Jurkat, Clone E6-1 (cell line): ENCODE results near the gene PUSL1.

Experiments used
- DNase-seq: peaks from one replicate; pipeline ENCODE4 v3.0.0-alpha.2; 2011; ENCODE audit warnings: low read depth, low spot score
- H3K4me3 ChIP-seq: 2 replicates; pipeline ENCODE4 v1.5.1; 2011; ENCODE audit warnings: mild to moderate bottlenecking, low read length, control low read depth, moderate library complexity

Gene PUSL1

GRCh38 chr1:1332031-1332755 is 23.8 kb downstream of the PUSL1 start:
- no peak overlapping the region for H3K4me3 ChIP-seq
- DNase-seq = no peak

- H3K4me3 ChIP-seq = no peak overlapping the region
- no peak for DNase-seq
Observed at GRCh38 chr1:1332774-1333480, 24.5 kb downstream of the PUSL1 start.

DNA sequence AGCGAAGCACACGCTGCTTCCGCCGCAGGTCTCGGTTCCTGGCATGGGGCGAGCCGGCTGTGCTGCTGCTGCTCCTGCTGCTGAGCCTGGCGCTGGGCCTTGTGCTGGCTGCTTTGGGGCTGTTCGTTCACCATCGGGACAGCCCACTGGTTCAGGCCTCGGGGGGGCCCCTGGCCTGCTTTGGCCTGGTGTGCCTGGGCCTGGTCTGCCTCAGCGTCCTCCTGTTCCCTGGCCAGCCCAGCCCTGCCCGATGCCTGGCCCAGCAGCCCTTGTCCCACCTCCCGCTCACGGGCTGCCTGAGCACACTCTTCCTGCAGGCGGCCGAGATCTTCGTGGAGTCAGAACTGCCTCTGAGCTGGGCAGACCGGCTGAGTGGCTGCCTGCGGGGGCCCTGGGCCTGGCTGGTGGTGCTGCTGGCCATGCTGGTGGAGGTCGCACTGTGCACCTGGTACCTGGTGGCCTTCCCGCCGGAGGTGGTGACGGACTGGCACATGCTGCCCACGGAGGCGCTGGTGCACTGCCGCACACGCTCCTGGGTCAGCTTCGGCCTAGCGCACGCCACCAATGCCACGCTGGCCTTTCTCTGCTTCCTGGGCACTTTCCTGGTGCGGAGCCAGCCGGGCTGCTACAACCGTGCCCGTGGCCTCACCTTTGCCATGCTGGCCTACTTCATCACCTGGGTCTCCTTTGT is 25.3 kb downstream of the PUSL1 start:
- no peak overlapping the region for H3K4me3 ChIP-seq
- DNase-seq = no peak

DNA sequence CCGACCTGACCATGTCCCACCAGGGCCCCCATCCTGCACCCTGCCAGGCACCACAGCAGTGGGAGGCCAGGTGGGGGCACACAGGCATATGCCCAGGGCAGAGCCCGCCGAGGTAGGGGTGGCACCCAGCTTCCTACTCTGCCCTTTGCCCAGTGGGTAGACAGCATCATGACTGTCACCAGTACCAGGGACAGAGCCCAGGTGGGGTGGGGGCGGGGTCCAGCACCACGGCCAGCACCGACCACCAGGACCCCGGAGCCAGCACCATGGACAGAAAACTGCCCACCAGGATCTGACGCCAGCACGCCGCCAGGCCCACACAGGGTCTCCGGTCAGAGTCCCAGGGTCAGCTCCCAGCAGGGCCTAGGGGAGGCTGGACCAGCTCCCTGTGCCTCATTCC is 26.4 kb downstream of the PUSL1 start:
- H3K4me3 ChIP-seq = no peak overlapping the region
- no peak for DNase-seq

DNA sequence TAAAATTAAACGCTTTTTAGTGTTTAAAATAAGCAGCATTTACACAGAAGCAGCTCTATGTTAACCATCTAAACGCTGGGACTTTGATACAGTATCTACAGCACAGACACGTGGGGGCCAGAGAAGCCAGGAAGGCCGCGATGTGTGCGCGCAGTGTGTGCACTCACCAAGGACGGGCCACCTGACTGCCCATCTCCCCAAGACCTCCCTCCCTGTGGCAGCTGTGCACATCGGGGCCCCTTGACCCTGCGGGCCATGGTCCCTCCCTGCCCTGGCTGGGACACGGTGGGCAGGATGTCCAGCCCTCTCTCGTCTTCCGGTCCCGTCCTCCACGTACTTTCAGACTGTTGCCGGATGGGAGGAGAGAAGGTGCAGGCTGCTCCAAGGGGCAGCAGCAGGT is 26.9 kb downstream of the PUSL1 start:
- no peak for DNase-seq
- no peak overlapping the region for H3K4me3 ChIP-seq

DNA sequence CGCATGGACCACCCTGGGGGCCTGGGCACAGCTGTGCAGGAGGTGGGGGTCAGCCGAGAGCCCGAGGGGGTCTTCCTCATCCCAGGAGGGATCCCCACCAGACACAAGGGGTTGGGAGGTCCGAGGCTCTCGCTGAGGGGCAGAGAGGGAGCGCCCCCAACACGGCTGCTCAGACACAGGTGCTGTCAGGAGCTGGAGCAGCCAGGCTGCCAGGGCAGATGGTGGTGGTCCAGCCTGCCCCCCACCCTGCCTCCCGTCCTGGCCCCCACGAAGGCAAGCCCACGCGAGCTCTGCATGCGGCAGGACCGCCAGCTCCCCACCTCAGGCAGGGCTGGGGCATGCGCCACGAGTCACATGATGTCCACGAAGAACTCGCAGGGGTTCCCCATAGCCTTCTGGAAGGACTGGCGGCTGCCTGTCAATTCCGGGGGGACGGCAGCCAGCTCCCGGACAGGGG is 27.4 kb downstream of the PUSL1 start:
- H3K4me3 ChIP-seq = no peak overlapping the region
- DNase-seq = no peak

DNA sequence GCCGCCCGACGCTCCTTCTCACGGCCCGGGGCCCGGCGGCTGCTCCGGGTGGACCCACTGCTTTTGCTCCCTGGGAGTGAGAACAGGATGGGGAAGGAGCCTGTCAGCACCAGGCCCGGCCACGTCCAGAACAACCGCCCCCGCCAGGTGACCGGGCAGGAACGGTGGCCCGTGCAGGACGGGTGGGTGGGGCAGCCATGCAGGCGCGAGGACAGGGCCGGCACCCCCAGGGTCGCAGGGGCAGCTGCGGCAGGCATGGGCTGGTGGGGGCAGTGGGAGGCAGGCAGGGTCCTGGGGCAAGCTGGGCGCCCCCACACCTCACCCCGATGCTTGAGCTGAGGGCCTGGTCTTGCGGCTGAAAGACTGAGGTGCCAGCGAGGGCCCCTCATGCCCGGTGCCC is 28.0 kb downstream of the PUSL1 start:
- no peak overlapping the region for H3K4me3 ChIP-seq
- DNase-seq = no peak

DNA sequence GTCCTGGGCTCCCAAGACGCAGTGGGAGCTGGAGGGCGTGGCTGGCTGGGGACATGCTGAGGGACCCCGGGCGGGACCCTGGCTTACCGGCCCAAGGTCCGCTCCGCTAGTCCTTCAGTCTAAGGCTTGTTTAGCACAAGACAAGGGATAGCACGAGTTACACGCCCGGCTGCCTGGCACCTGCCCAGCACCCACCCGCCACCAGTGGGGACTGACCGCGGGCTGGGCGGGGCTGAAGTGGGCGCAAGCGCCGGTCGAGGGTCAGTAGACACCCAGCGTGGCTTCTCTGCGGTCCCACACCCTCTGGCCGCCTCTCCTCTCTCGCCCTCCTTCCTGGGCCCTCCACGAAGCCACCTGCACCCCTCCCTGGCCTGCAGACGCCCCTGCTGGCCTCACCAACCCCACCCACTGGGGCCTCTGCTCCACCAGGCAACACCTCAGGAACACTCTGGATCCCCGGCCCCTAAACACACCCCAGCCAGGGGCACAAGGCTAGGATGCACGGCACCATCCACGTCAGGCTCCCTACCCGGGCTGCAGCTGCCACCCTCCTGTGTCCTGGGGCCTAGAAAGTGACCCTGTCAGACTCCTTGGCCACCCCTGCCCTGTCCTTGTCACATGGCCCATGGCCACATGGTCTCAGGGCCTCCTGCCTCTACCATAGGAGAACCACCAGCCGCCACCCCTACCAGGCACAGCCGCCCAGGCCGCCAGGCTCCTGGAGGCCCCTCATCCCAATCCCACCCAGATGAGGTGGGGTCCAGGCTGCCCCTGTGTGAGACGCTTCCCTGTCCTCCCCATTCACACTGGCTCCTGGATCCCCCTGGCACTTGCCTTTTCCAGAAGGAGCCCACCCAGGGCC is 28.8 kb downstream of the PUSL1 start:
- H3K4me3 ChIP-seq = no peak overlapping the region
- no peak for DNase-seq

GRCh38 chr1:1337793-1338147 is 29.4 kb downstream of the PUSL1 start:
- DNase-seq = no peak
- no peak overlapping the region for H3K4me3 ChIP-seq

GRCh38 chr1:1338278-1338677 is 29.9 kb downstream of the PUSL1 start:
- no peak overlapping the region for H3K4me3 ChIP-seq
- no peak for DNase-seq

DNA sequence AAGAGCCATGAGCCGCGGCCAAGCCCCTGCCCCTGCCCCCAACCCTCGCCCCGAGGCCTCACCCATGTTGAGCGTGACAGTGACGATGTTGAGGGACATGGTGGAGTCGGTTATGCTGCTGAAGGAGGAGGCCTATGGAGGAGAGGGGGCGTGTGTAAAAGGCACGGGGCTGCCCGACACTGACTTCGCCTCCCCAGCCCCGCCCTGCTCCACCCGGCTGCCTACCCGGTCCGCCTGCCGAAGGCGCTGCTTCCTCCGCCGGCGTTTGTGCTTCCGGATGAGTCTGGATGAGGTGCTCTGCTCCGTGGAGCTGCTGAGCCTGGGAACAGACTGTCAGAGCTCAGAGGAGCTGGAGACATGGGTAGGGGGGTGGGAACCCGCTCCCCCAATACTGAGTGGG is 31.8 kb downstream of the PUSL1 start:
- no peak for DNase-seq
- H3K4me3 ChIP-seq = no peak overlapping the region

- no peak overlapping the region for H3K4me3 ChIP-seq
- DNase-seq = no peak
Observed at GRCh38 chr1:1340791-1341548, 32.6 kb downstream of the PUSL1 start.

- no peak overlapping the region for H3K4me3 ChIP-seq
- DNase-seq = no peak
Observed at GRCh38 chr1:1341549-1342021, 33.2 kb downstream of the PUSL1 start.

DNA sequence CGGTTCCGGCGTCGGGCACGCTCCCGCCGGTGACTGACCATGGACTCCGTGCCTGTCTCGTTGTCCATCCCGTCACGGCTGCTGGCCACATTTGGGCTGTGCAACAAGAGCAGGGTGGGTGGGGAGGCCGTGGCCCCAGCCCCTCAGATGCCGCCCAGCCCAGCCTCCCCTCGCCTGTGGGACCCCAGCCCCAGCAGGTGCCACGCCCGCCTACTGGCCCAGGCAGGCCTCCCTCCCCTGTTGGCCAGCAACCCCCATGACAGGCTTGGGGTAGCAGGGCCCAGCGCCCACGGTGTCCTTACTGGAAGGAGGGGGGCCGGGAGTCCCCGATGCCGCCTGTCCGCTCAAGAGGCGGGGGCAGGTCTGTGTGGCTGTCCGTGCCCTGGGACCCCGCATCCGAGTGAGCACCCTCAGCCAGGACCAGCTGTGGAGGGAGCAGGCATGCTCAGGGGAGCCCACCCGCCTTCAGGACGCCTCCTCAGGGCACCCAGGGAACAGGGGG is 33.7 kb downstream of the PUSL1 start:
- H3K4me3 ChIP-seq = no peak overlapping the region
- no peak for DNase-seq

GRCh38 chr1:1342584-1343115 is 34.3 kb downstream of the PUSL1 start:
- DNase-seq = no peak
- no peak overlapping the region for H3K4me3 ChIP-seq

DNA sequence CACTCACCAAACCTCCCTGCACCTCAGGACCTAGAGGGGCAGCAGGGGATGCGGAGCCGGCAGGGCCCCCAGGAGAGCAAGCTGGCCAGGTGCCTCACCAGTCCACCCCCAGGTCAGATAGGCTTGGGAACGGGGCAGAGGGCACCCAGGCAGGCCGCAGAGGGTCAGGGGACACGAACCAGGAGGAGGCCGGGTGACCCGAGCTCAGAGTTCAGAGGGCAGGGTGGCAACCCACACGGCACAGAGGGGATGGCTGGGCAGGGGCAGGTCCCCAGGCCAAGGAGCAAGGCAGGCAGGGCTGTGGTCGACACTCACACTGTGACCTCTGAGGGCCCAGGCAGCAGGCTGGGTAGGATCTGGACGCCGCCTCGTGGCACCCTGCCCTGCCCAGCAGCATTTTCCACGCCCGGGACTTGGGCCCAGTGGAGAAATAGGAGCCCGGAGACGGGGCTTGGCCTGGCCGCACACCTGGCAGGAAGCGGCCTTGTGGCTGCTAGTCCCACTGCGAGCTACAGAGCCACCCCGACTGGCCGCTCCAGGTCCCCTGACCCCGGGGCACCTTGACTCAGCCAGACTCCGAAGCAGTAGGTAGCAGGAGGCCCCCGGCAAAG is 35.5 kb downstream of the PUSL1 start:
- no peak overlapping the region for H3K4me3 ChIP-seq
- no peak for DNase-seq

GRCh38 chr1:1344655-1345361 is 36.4 kb downstream of the PUSL1 start:
- DNase-seq = no peak
- H3K4me3 ChIP-seq = no peak overlapping the region
